Heart left ventricle (tissue), 13 donors: ENCODE results near the gene MTG1.

Source experiments
- CTCF ChIP-seq, 12 donors: fragments of 200-600 bp; sonication (generic) in 4 of 12; IDR thresholded peaks; one replicate each; pipeline versions ENCODE4 v1.5.0 to v1.8.0; 2018 to 2022; ENCODE audit warnings: antibody characterized with exemption in 12 of 12, mild to moderate bottlenecking in 5 of 12
- POLR2A ChIP-seq, 2 donors: fragments of 450-650 bp; IDR thresholded peaks; one replicate each; pipeline ENCODE4 v1.6.1; 2017; ENCODE audit warnings: antibody characterized with exemption in 2 of 2, mild to moderate bottlenecking in 2 of 2, moderate library complexity in 2 of 2
- donor health status: ischemic (EF 13 %, LVEDD 7.1; RV severe dilation, severe dysfunction).
- donor health status: DM: no; HTN: yes; CAD: no.
- donor health status: DM: no; HTN: no; CAD: no.
- donor health status: ischemic (EF 25% LVEDD 6.9; RV normal size, moderate dysfunction).
- donor health status: ischemic (EF 25% LVEDD 5.7; RV mildly dilated, moderate dysfunction).
- donor health status: ischemic (EF 35%, LVEDD 5.7; RV mildly dilated, moderate dysfunction).
- donor health status: nonischemic (EF 11% LVEDD 7.7; RV severe dilation, severe dysfunction).
- donor health status: DM: yes; HTN: yes; CAD: no.
- donor health status: PGD.
- donor health status: ischemic (EF 29% LVEDD 5.4; RV normal size, mild dysfunction).
- donor health status: nonischemic (EF 23%, LVEDD 6.1; RV moderate dilation, normal function).

- TF ChIP-seq CTCF (IDR thresholded peaks at IDR 0.05), result no peak
- no peak for TF ChIP-seq POLR2A (IDR thresholded peaks at IDR 0.05)
These were observed 2.7 kb upstream of the MTG1 start for GRCh38 chr10:133391249-133391635.
